Measurements from ENCODE around the gene TUBGCP5. TPM values are rescaled to one million over a fixed set of nuclear protein-coding genes. Genes with fewer than 3 reads are reported as not detected.

The TUBGCP5 gene
- 20.8 to 29.3 TPM (median 26.2 TPM) in 5 replicates for total RNA-seq (2022; extraction: Qiagen RNA extraction)

GRCh38 chr15:23039143-23039916 lies at the start of gene TUBGCP5:
Gene TUBGCP5, minus strand, starts transcription at chr15:23039569. Its CDS starts 26 bp downstream, at chr15:23039543.

DNA sequence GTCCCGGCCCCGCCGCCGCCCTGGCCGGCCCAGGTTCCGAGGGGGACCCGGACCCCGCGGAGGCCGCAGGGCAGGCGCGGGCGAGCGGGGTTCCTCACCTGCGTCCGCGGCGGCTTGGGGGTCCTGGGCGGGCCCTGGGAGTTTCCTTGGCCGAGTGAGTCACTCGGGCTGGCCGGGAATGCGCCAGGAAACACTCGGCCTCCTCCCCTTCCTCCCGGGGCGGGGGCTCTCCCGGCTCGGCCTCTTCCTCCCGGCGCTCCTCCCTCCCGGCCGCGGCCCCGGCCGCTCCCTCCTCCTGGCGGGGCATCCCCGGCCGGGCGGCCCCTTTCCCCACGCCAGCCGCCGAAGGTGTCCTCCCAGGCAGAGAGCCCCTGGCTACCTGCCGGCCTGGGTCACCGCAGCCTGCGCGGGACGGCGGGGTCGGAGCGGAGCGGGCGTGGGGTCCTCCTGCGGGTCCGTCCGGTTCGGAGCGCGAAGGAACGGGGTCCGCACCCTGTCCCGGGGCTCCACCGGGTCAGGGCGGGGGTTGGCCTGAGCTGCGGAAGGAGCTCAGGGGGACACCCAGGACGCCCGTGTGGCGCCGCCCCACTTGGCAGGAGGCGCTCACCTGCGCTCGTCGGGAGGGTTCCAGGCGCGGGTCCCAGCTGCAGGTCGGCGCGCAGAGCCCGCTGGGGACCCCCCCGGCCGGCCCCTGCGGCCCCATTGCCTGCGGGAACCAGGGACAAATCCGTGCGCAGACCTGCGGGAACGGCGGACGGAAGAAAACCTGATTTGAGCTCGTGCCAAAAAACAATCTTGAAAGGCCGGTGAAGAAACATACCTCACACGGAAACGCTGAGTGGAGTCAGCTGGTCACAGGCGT lies 58.9 kb downstream of the TUBGCP5 start, which contains the start of gene CYFIP1:
CYFIP1 (minus strand) TSS at position 180 of the 862 bp plus-strand sequence. CDS start 33,083 bp downstream, outside the sequence.

Other genes with a start within 250 kb of the TUBGCP5 start
- gene NIPA2, start 200.9 kb downstream of the TUBGCP5 start, total RNA-seq (2022; extraction: Qiagen RNA extraction) = 89.6 to 110 TPM (median 108 TPM) in 5 replicates
- 67.9 to 89.0 TPM (median 82.4 TPM) in 5 replicates for gene CYFIP1, start 59.2 kb downstream of the TUBGCP5 start, total RNA-seq (2022; extraction: Qiagen RNA extraction)
- gene GOLGA6L1, start 97.3 kb upstream of the TUBGCP5 start, total RNA-seq (2022; extraction: Qiagen RNA extraction) = not detected in 5 replicates